RWPE1 (cell line): Measurements from ENCODE around the gene CDH16.

Experiments
- CTCF ChIA-PET: fragments of 350-600 bp; sonication (Branson Sonifier 250); formaldehyde crosslinking; extraction: SDS; loops from one replicate; lab custom pipeline; 2021; lab: Yijun Ruan, JAX
- POLR2A ChIA-PET: fragments of 400-600 bp; formaldehyde crosslinking; extraction: SDS; loops from one replicate; lab custom pipeline; 2020; ENCODE audit warnings: antibody characterized with exemption; ENCODE audit not compliant: low non-redundant PET; lab: Yijun Ruan, JAX
- DNase-seq: peaks from one replicate; pipeline ENCODE4 v3.0.0; 2012; ENCODE audit warnings: low spot score
- H3K27ac ChIP-seq: fragments of 450-650 bp; 2 replicates; pipeline ENCODE4 v1.5.1; 2017
- CTCF ChIP-seq: fragments of 450-650 bp; conservative IDR thresholded peaks from 2 replicates; pipeline ENCODE4 v1.5.1; 2017; ENCODE audit warnings: low read depth, mild to moderate bottlenecking

CDH16 gene

GRCh38 chr16:66915041-66915440 lies 3.6 kb downstream of the CDH16 start:
- no peak for TF ChIP-seq CTCF
- H3K27ac ChIP-seq, result no peak overlapping the region
- no peak for DNase-seq
- CTCF ChIA-PET, result interaction anchor here (0.5 to 0.6 kb wide), 2 partner anchors 24 to 30 kb away, joined by 3 read pairs; no protein-coding TSS in a partner anchor
- POLR2A ChIA-PET, result no interaction called here

- DNase-seq, result no peak
- ChIA-PET POLR2A (no interaction called here), CTCF (no interaction called here)
- no peak overlapping the region for H3K27ac ChIP-seq
- TF ChIP-seq CTCF, result no peak
Observed at GRCh38 chr16:66914541-66914940, 4.1 kb downstream of the CDH16 start.

GRCh38 chr16:66913711-66914110 lies 5.0 kb downstream of the CDH16 start:
- CTCF ChIA-PET, result interaction anchor here (1.4 kb wide), 1 partner anchor 18 kb away, joined by 6 read pairs; no protein-coding TSS in a partner anchor
- POLR2A ChIA-PET, result no interaction called here
- no peak for TF ChIP-seq CTCF
- no peak overlapping the region for H3K27ac ChIP-seq
- DNase-seq, result no peak

GRCh38 chr16:66913081-66913480 lies 5.6 kb downstream of the CDH16 start:
- ChIA-PET CTCF (interaction anchor here (1.4 kb wide), 1 partner anchor 17 kb away, joined by 6 read pairs; no protein-coding TSS in a partner anchor), POLR2A (no interaction called here)
- DNase-seq, result no peak
- no peak for TF ChIP-seq CTCF
- H3K27ac ChIP-seq, result no peak overlapping the region

DNA sequence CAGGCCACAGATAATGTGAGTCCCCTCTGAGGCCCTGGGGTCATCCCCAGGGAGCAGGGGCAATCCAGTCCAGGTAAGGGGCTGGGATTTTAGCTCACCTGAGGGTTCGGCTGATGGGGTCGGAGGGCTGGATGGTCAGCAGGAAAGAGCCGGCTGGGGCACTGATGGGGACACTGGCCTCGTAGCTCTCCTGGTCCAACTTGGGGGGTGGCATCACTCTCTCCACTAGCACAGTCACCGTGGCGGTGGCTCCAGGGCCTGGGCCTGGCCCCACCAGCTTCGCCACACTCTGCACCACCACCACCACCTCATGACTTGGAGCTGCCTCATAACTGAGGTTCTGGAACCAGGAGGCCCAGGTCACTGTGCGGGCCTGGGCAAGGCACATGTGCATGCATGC lies 6.9 kb downstream of the CDH16 start:
- CTCF ChIA-PET, result interaction anchor here (0.6 to 3.7 kb wide), 3 partner anchors 17 to 997 kb away, joined by 4 to 22 read pairs (median 4); no protein-coding TSS in a partner anchor
- no peak for DNase-seq
- no peak for TF ChIP-seq CTCF
- POLR2A ChIA-PET, result no interaction called here
- no peak overlapping the region for H3K27ac ChIP-seq

DNA sequence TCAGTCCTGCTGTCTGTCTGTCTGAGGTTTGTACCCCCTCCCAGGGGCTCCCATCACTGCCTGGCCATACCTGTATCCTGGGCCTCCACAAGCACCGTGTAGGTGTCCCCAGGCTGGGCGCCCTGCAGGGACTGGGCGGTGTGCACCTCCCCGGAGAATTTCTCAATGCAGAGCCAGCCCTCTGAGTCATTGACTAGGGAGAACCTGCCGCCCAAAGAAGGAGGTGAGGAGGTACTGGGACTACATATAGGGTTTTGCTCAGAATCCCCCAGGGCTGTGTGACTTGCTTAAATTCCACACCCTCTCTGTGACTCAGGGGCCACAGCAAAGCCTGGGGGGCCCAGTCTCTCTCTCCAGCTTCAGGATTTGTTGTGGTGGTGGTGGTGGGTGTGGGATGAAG lies 7.6 kb downstream of the CDH16 start:
- ChIA-PET POLR2A (no interaction called here), CTCF (interaction anchor here (0.7 to 3.7 kb wide), 2 partner anchors 16 to 32 kb away, joined by 4 to 22 read pairs; no protein-coding TSS in a partner anchor)
- no peak overlapping the region for H3K27ac ChIP-seq
- no peak for TF ChIP-seq CTCF
- DNase-seq, result peak; percentile 65
